ENCODE measurements around the gene MYOM1. TPM values are rescaled to one million over a fixed set of nuclear protein-coding genes. Genes with fewer than 3 reads are reported as not detected.

MYOM1 gene
- total RNA-seq, 2 donors from 2014 or later: 1.8 to 1.9 TPM

GRCh38 chr18:3151399-3152264 lies 68.1 kb downstream of the MYOM1 start:
- no peaks in the 10 kb centered on the region for H3K9me3 Mint-ChIP-seq
- ATAC-seq (no peak), DNase-seq (ENCODE audit: low spot score in 2 of 2) (no peak)
- H3K27ac Mint-ChIP-seq: no peak overlapping the region
- H3K36me3 Mint-ChIP-seq: no peaks in the 10 kb centered on the region

DNA sequence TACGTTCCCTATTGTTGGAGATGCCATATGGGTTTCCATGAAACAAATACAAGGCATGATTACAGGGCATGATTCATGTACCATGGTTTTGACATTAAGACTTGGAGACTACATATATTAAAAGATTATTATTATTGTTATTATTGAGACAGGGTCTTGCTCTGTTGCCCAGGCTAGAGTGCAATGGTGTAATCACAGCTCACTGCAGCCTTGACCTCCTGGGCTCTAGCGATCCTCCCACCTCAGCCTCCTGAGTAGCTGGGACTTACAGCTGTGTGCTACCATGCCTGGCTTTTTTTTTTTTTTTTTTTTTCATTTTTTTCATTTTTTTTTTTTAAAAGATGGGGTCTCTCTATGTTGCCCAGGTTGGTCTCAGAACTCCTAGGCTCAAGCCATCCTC lies 69.1 kb downstream of the MYOM1 start:
- no peak for DNase-seq (ENCODE audit: low spot score in 2 of 2)
- Mint-ChIP-seq H3K36me3 (no peaks in the 10 kb centered on the region), H3K9me3 (no peaks in the 10 kb centered on the region), H3K27ac (no peak overlapping the region)
- no peak for ATAC-seq

DNA sequence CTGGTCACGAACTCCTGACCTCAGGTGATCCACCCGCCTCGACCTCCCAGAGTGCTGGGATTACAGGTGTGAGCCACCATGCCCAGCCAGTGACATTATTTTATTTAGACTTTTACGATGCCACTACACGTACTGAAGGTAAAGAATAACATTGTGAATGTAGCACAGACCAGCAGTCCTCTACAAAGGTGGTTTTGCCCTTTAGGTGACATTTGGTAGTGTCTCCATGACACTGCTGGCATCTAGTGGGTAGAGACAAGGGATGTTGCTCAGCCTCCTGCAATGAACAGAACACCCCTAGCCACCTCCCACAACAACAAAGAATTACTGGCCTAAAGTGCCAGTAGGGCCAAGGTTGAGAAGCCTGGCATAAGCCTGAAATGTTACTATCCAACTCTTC lies 69.5 kb downstream of the MYOM1 start:
- DNase-seq (ENCODE audit: low spot score in 2 of 2) (no peak), ATAC-seq (peak; percentile 34 to 58)
- H3K27ac Mint-ChIP-seq: no peak overlapping the region
- no peaks in the 10 kb centered on the region for H3K36me3 Mint-ChIP-seq
- H3K9me3 Mint-ChIP-seq: no peaks in the 10 kb centered on the region

DNA sequence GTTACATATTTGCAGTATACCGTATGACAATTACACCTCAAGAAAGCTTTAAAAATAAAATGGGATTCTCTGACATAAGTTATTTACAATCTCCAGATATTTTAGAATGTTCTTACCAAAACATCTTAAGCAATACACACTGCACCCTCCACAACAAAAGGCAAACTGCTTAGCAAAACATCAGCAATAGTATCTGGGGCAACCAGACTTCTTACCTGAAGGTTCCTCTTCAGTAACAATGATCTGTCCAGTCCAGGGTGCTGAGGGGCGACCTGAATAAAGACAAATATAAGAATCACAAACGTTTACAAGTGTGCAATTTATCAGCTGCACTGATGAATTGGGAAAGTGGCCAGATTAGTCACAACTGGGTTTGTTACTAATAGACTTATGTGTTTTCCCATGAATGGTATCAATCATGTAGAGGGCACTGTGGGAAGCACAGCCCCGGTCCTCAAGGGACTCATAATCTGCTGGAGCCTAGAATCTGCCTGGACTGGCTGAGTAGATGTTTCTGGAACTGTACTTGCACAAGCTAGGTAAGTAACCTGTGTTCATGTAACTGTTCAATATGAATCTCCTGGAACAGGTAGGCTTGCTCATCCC lies 70.7 kb downstream of the MYOM1 start:
- DNase-seq (ENCODE audit: low spot score in 2 of 2): no peak
- Mint-ChIP-seq H3K36me3 (no peaks in the 10 kb centered on the region), H3K9me3 (no peaks in the 10 kb centered on the region), H3K27ac (no peak overlapping the region)
- ATAC-seq: no peak

DNA sequence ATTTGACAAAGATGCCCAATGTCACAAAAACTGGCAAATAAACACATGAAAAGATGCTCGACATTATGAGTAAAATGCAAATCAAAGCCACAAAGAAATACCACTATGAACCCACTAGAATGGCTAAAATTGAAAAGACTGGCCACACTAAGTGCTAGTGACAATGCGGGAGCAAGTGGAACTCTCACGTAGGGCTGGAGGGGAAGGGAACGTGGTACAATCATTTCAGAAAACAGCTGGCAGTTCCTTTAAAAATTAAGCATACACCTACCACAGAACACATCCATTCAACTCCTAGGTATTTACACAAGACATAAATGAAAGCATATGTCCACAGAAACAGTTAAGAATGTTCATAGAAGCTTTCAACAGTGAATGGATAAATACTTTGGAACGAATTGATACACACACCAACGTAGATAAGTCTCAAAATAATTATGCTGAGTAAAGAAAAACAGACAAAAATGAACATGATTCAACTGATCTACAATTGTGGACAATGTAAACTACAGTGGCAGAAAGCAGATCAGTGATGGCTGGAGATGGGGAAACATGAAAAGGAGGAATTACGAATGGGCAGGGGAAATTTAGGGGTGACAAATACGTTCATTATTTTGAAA lies 71.7 kb downstream of the MYOM1 start:
- no peak overlapping the region for H3K27ac Mint-ChIP-seq
- H3K36me3 Mint-ChIP-seq: peaks cover 1 to 3% of the 10 kb centered on the region in 2 donors
- no peak for DNase-seq (ENCODE audit: low spot score in 2 of 2)
- peaks cover 0 to under 1% of the 10 kb centered on the region in 2 donors for H3K9me3 Mint-ChIP-seq
- ATAC-seq: no peak

DNA sequence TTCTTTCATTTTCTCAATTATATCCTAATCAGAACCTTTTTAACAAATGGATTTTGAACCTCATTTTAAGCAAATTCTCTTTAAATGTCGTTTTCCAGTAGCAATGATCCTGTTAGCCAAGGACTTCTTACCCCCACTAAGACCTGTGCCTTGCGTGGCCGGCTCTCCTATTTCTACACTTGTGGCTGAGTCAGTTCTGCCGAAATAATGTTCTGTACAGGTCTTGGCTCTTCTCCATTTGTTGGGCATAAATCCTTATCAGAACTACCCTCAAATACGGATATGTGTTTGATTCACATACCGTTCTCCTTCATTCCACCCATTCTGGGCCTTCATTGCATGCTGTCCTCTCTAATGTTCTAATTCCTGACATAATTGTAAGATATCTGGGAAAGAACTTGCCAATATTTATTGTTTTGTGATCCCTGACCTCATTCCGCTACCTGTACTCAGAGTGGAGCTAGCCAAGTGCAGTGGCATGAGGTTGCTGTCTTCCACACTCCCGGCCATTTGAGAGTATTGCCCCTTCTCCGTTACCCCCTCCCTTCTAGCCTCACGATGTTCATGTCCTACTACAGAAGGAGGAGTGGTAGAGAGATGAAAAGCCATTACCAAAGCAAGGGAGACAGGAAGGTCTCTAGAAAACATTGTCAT lies 78.7 kb downstream of the MYOM1 start:
- no peak for DNase-seq (ENCODE audit: low spot score in 2 of 2)

DNA sequence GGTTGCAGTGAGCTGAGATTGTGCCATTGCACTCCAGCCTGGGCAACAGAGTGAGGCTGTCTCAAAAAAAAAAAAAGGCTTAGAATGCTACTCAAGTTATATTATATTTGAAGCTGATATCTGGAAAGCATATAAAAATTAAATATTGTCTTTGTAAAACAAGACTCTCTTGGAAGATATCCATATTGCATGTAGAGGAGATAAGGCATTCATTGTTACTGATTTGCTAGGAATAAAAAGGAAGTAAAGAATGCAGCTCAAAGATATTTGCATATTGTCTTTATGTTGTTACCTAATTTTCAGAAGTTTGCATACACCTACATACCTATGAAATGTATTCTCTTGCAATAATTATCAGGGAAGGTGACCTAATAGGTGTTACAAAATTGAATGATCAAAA lies 79.4 kb downstream of the MYOM1 start:
- Mint-ChIP-seq H3K36me3 (peaks cover 8 to 10% of the 10 kb centered on the region in 2 donors), H3K27ac (no peak overlapping the region), H3K9me3 (peaks cover 0 to 7% of the 10 kb centered on the region in 2 donors)
- no peak for DNase-seq (ENCODE audit: low spot score in 2 of 2)
- no peak for ATAC-seq

More for the DNA sequence above, 78.7 kb downstream of the MYOM1 start:
- no peak for ATAC-seq
- peaks cover 0 to 7% of the 10 kb centered on the region in 2 donors for H3K9me3 Mint-ChIP-seq
- peaks cover 8 to 10% of the 10 kb centered on the region in 2 donors for H3K36me3 Mint-ChIP-seq
- no peak overlapping the region for H3K27ac Mint-ChIP-seq

GRCh38 chr18:3139406-3139805 lies 80.4 kb downstream of the MYOM1 start:
- peaks cover 0 to 7% of the 10 kb centered on the region in 2 donors for H3K9me3 Mint-ChIP-seq
- DNase-seq (ENCODE audit: low spot score in 2 of 2) (no peak), ATAC-seq (no peak)
- H3K27ac Mint-ChIP-seq: no peak overlapping the region
- H3K36me3 Mint-ChIP-seq: peaks cover 8 to 10% of the 10 kb centered on the region in 2 donors

- no peak overlapping the region for H3K27ac Mint-ChIP-seq
- H3K9me3 Mint-ChIP-seq: peaks cover 0 to 7% of the 10 kb centered on the region in 2 donors
- DNase-seq (ENCODE audit: low spot score in 2 of 2) (no peak), ATAC-seq (no peak)
- peaks cover 8 to 10% of the 10 kb centered on the region in 2 donors for H3K36me3 Mint-ChIP-seq
Measured at GRCh38 chr18:3138274-3138975, 81.3 kb downstream of the MYOM1 start.

- DNase-seq (ENCODE audit: low spot score in 2 of 2): no peak
- no peaks in the 10 kb centered on the region for H3K36me3 Mint-ChIP-seq
- no peak overlapping the region for H3K27ac Mint-ChIP-seq
- no peaks in the 10 kb centered on the region for H3K9me3 Mint-ChIP-seq
- no peak for ATAC-seq
Measured at GRCh38 chr18:3135536-3135935, 84.2 kb downstream of the MYOM1 start.

DNA sequence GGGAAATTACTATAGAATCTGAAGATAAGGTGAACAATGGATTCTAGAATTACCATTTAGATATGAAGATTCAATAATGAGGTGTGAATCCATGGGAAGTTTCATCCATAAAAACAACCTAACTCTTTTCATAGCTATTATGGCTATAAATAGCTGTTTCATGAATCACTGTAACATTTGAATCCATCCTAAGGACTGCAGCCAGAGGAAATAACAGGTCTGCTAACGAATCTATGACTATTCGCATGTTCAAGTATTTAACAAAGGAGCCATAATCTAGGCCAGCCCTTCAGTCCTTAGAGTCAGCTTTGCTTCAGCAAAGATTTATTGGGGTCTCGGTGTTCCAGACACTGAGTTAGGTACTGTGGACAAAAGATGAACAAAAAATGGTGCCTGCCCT lies 87.1 kb downstream of the MYOM1 start:
- Mint-ChIP-seq H3K27ac (no peak overlapping the region), H3K36me3 (no peaks in the 10 kb centered on the region), H3K9me3 (no peaks in the 10 kb centered on the region)
- ATAC-seq (no peak), DNase-seq (ENCODE audit: low spot score in 2 of 2) (no peak)

DNA sequence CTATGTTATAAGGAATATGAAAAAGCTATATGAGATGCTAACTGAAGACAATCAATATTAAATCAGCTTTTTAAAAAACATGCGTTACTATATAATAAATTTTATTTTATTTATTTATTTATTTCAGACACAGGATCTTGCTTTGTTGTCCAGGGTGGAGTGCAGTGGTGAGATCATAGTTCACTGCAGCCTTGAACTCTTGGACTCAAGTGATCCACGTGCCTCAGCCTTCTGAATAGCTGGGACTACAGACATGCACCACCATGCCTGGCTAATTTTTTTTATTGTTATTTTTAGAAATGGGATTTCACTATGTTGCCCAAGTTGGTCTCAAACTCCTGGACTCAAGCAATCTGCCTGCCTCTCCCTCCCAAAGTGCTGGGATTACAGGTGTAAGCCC lies 89.4 kb downstream of the MYOM1 start:
- H3K27ac Mint-ChIP-seq: no peak overlapping the region
- H3K36me3 Mint-ChIP-seq: peaks cover 0 to under 1% of the 10 kb centered on the region in 2 donors
- ATAC-seq (no peak), DNase-seq (ENCODE audit: low spot score in 2 of 2) (no peak)
- H3K9me3 Mint-ChIP-seq: no peaks in the 10 kb centered on the region

- DNase-seq (ENCODE audit: low spot score in 2 of 2): peak; percentile 75 to 84
- peak; percentile 98 to 99 for ATAC-seq
Measured at GRCh38 chr18:3129053-3129864, 90.5 kb downstream of the MYOM1 start.

GRCh38 chr18:3126457-3127097 lies 93.2 kb downstream of the MYOM1 start:
- peaks cover 0 to 5% of the 10 kb centered on the region in 2 donors for H3K9me3 Mint-ChIP-seq
- peaks cover 0 to 9% of the 10 kb centered on the region in 2 donors for H3K36me3 Mint-ChIP-seq
- H3K27ac Mint-ChIP-seq: no peak overlapping the region
- DNase-seq (ENCODE audit: low spot score in 2 of 2) (no peak), ATAC-seq (no peak)

More at GRCh38 chr18:3129053-3129864, 90.5 kb downstream of the MYOM1 start:
- peaks cover 0 to 9% of the 10 kb centered on the region in 2 donors for H3K36me3 Mint-ChIP-seq
- peaks cover 0 to 5% of the 10 kb centered on the region in 2 donors for H3K9me3 Mint-ChIP-seq
- H3K27ac Mint-ChIP-seq: no peak overlapping the region

DNA sequence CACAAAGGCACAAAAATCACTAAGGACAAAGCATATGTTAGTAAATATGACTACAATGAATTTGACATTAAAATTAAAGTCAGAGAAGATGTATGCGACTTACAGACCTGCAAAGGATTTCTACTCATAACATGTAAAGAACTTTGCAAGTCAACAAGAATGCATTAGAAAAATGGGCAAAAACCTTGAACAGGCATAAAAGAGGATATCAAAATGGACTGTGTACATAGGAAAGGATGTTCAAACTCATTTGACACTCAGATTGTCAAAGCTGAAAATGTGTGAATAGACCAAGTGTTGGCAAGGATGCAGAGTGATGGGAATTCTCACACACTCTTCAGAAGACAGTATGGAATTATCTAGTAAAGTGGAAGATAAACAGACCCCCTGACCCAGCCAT lies 94.9 kb downstream of the MYOM1 start:
- no peak overlapping the region for H3K27ac Mint-ChIP-seq
- peaks cover 0 to 5% of the 10 kb centered on the region in 2 donors for H3K9me3 Mint-ChIP-seq
- peaks cover 0 to 9% of the 10 kb centered on the region in 2 donors for H3K36me3 Mint-ChIP-seq
- DNase-seq (ENCODE audit: low spot score in 2 of 2): no peak
- ATAC-seq: no peak

Data from activated naive CD4-positive, alpha-beta T cell treated with anti-CD3 and anti-CD28 coated beads, Interleukin-2, amount 50 U/mL, for 72 hours (primary cell).